Neural crest cell (in vitro differentiated cells): ENCODE results near the gene CLEC10A. TPM values are rescaled to one million over a fixed set of nuclear protein-coding genes. Genes with fewer than 3 reads are reported as not detected.

Source experiments
- DNase-seq: peaks from one replicate; pipeline ENCODE4 v3.0.0; 2021; ENCODE audit warnings: low read depth, mixed read lengths, low spot score
- H3K27ac Mint-ChIP-seq: one replicate; pipeline ENCODE4 v1.8.0; 2021; ENCODE audit warnings: mild to moderate bottlenecking, mixed read lengths; ENCODE audit not compliant: unreplicated experiment
- H3K27me3 Mint-ChIP-seq: 2 replicates; pipeline ENCODE4 v1.8.0; 2021; ENCODE audit warnings: low read depth, mild to moderate bottlenecking, mixed read lengths
- H3K36me3 Mint-ChIP-seq: 2 replicates; pipeline ENCODE4 v1.8.0; 2021; ENCODE audit warnings: low read depth, mild to moderate bottlenecking, mixed read lengths
- H3K4me1 Mint-ChIP-seq: 2 replicates; pipeline ENCODE4 v1.8.0; 2021; ENCODE audit warnings: mixed read lengths
- H3K4me3 Mint-ChIP-seq: one replicate; pipeline ENCODE4 v1.8.0; 2021; ENCODE audit warnings: mild to moderate bottlenecking, mixed read lengths
- H3K9me3 Mint-ChIP-seq: 2 replicates; pipeline ENCODE4 v1.8.0; 2021; ENCODE audit warnings: mixed read lengths
- total RNA-seq: library from RNA; stranded (reverse); gene quantifications from 2 replicates; pipeline ENCODE4 v1.2.1, GENCODE V29; 2021
- TF ChIP-seq, protein P1 (sequence below): fragments of 200-600 bp; sonication (generic); conservative IDR thresholded peaks from 2 replicates; pipeline ENCODE4 v1.5.0; 2021; ENCODE audit warnings: antibody characterized with exemption, mild to moderate bottlenecking

Gene CLEC10A
- total RNA-seq, 1 donor from 2014 or later: not detected

DNA sequence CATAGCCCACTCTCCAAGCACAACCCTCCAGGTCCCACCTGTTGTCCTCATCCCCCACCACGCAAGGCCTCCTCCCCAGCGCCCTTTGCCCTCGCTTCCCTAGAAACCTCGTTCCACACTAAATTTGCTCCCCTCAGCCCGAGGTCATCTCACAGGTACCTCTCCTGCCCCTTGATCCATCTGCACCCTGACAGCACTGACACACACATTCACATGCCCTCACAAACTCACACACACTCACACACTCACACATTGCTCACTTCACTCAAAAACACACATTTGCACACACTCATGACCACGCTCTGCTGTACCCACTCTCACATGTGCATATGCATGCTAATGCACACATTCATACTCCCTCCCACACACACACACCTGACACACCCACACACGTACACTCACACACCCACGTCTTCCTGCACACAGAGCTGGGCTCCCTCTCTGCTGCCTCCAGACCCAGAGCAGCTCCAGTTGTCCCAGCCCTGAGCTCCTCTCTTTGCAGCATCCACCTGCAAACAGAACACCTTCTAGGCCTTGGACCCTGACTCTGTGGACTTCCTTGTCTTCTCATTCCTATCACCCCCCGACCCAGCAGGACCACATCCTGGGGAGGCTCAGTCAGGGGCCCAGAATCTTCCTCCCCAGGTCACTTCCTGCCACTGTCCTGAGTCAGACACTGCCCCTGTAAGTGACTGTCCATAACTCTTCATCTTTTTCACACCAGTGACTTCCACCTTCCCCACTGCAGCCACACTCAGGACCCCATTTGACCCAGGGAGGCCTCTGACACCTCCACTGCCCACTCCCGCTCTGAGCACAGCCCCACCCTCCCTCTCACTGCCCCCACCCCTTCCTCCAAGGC is 29.6 kb upstream of the CLEC10A start:
- Mint-ChIP-seq H3K4me3 (no peak overlapping the region), H3K9me3 (no peaks in the 10 kb centered on the region), H3K27ac (no peak overlapping the region), H3K27me3 (no peaks in the 10 kb centered on the region), H3K4me1 (peaks cover 5% of the 10 kb centered on the region), H3K36me3 (no peaks in the 10 kb centered on the region)
- DNase-seq: no peak
- TF ChIP-seq, protein P1, sequence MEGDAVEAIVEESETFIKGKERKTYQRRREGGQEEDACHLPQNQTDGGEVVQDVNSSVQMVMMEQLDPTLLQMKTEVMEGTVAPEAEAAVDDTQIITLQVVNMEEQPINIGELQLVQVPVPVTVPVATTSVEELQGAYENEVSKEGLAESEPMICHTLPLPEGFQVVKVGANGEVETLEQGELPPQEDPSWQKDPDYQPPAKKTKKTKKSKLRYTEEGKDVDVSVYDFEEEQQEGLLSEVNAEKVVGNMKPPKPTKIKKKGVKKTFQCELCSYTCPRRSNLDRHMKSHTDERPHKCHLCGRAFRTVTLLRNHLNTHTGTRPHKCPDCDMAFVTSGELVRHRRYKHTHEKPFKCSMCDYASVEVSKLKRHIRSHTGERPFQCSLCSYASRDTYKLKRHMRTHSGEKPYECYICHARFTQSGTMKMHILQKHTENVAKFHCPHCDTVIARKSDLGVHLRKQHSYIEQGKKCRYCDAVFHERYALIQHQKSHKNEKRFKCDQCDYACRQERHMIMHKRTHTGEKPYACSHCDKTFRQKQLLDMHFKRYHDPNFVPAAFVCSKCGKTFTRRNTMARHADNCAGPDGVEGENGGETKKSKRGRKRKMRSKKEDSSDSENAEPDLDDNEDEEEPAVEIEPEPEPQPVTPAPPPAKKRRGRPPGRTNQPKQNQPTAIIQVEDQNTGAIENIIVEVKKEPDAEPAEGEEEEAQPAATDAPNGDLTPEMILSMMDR: no peak

GRCh38 chr17:7108981-7109380 is 28.9 kb upstream of the CLEC10A start:
- no peak for DNase-seq
- H3K4me1 Mint-ChIP-seq: peaks cover 5% of the 10 kb centered on the region
- H3K27ac Mint-ChIP-seq: no peak overlapping the region
- H3K27me3 Mint-ChIP-seq: no peaks in the 10 kb centered on the region
- TF ChIP-seq, protein P1: no peak
- H3K9me3 Mint-ChIP-seq: no peaks in the 10 kb centered on the region
- H3K36me3 Mint-ChIP-seq: no peaks in the 10 kb centered on the region
- H3K4me3 Mint-ChIP-seq: no peak overlapping the region

- no peak overlapping the region for H3K4me3 Mint-ChIP-seq
- no peak for DNase-seq
- no peak overlapping the region for H3K27ac Mint-ChIP-seq
- peaks cover 5% of the 10 kb centered on the region for H3K4me1 Mint-ChIP-seq
- H3K27me3 Mint-ChIP-seq: no peaks in the 10 kb centered on the region
- TF ChIP-seq, protein P1: no peak
- H3K9me3 Mint-ChIP-seq: no peaks in the 10 kb centered on the region
- no peaks in the 10 kb centered on the region for H3K36me3 Mint-ChIP-seq
Observed at GRCh38 chr17:7108560-7108925, 28.5 kb upstream of the CLEC10A start.

DNA sequence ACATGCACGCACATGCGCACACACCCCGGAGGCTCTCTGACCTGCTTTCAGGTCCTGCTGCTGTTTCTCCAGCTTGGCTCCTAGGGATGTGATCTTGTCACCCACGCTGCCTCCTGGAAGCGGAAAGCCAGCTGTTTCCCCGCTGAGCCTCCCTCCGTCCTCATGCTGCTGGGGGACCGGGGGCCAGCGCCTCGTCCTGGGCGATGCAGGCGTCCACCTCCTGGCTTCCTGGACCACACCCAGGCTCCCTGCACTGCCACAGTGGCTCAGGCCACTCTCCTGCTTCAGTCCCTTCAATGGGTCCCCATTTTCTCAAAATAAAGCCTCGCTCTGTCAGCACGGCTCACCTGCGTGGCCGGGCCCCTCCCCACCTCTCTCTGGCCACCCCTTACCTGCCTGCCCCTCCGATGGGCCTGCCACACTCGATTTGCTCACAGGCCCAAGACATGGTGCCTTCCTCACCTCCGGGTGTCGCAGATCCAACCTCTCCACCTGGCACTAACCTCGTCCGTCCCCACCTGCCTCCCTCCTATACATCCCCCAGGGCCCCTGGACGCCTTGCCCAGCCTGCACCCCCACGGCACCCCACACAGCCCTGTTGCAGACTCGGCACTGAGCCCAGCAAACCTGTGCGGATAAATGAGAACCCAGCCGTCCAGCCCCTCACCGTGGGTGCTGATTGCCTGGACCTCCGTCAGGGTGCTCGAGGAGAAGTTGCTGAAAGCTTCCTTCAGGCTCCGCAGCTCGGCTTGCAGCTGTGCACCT is 27.9 kb upstream of the CLEC10A start:
- peaks cover 5% of the 10 kb centered on the region for H3K4me1 Mint-ChIP-seq
- no peaks in the 10 kb centered on the region for H3K9me3 Mint-ChIP-seq
- no peak for DNase-seq
- TF ChIP-seq, protein P1: no peak
- H3K27ac Mint-ChIP-seq: no peak overlapping the region
- H3K27me3 Mint-ChIP-seq: peaks cover 2% of the 10 kb centered on the region
- no peaks in the 10 kb centered on the region for H3K36me3 Mint-ChIP-seq
- H3K4me3 Mint-ChIP-seq: no peak overlapping the region

DNA sequence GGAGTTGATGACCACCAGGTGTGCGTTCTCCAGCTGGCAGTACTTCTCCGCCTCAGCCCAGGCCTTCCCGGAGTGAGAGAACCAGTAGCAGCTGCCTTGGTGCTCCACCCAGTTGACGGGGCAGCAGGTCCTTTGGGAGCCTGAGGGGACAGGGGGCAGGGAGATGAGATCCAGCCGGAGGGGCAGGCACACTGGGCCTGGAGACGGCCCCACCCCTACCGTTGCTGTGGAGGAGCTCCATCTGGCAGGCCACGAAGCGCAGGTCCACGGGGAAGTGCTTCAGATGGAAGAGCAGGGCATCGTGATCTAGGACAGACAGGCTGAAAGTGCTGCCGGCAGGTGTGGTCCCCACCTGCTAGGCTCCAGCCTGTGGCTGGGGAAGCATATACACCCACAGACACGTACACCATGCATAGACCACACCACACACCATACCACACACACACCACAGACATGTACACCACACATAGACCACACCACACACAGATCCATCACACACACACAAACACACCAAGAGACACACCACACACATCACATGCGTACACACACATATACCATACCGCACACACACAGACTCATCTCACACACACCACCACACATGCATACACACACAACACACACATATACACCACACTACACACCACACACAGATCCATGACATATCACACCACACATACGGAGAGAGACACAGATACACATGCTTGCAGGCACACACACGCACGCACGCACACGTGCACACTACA is 27.1 kb upstream of the CLEC10A start:
- no peak for DNase-seq
- peaks cover 5% of the 10 kb centered on the region for H3K27me3 Mint-ChIP-seq

More for the DNA sequence above, 27.1 kb upstream of the CLEC10A start:
- Mint-ChIP-seq H3K36me3 (no peaks in the 10 kb centered on the region), H3K9me3 (no peaks in the 10 kb centered on the region), H3K27ac (peak overlapping the region; percentile 59), H3K4me1 (peaks cover 9% of the 10 kb centered on the region), H3K4me3 (no peak overlapping the region)
- TF ChIP-seq, protein P1: no peak
